NT2/D1 (cell line): ENCODE measurements around the gene LAMC3.

Experiments
- DNase-seq: peaks from one replicate; pipeline ENCODE4 v3.0.0-alpha.2; 2011; ENCODE audit warnings: low read depth, low spot score
- H3K27me3 ChIP-seq: 2 replicates; pipeline ENCODE4 v1.6.0; 2011; ENCODE audit warnings: mild to moderate bottlenecking; ENCODE audit not compliant: insufficient read length, insufficient read depth
- H3K36me3 ChIP-seq: 2 replicates; pipeline ENCODE4 v1.6.1; 2011; ENCODE audit warnings: mild to moderate bottlenecking, low read length, mixed read lengths; ENCODE audit not compliant: insufficient read depth, insufficient read length
- H3K4me1 ChIP-seq: 2 replicates; pipeline ENCODE4 v1.5.1; 2011; ENCODE audit not compliant: insufficient read depth, insufficient read length
- H3K4me3 ChIP-seq: 2 replicates; pipeline ENCODE4 v1.5.1; 2011; ENCODE audit warnings: low read depth; ENCODE audit not compliant: insufficient read length
- H3K9ac ChIP-seq: 2 replicates; pipeline ENCODE4 v1.6.0; 2011; ENCODE audit warnings: low read depth; ENCODE audit not compliant: insufficient read length
- H3K9me3 ChIP-seq: 2 replicates; pipeline ENCODE4 v1.5.1; 2011; ENCODE audit warnings: mild to moderate bottlenecking, low read length; ENCODE audit not compliant: insufficient read depth
- SUZ12 ChIP-seq: IDR thresholded peaks from 2 replicates; pipeline ENCODE4 v1.6.1; 2011; ENCODE audit not compliant: insufficient read length, insufficient read depth; ENCODE audit errors: extremely low read depth
- YY1 ChIP-seq: IDR thresholded peaks from 2 replicates; pipeline ENCODE4 v1.6.1; 2011; ENCODE audit not compliant: insufficient read length, insufficient read depth
- ZNF274 ChIP-seq: IDR thresholded peaks from 2 replicates; pipeline ENCODE4 v1.6.1; 2011; ENCODE audit warnings: mild to moderate bottlenecking, low read depth, low read length

LAMC3 gene

GRCh38 chr9:130989891-130990290 lies 19.1 kb upstream of the LAMC3 start:
- peaks cover 4% of the 10 kb centered on the region for H3K27me3 ChIP-seq
- no peak for TF ChIP-seq ZNF274
- no peak for TF ChIP-seq YY1
- no peak for TF ChIP-seq SUZ12
- no peak for DNase-seq
- no peak overlapping the region for H3K4me3 ChIP-seq
- H3K9me3 ChIP-seq: no peaks in the 10 kb centered on the region
- peaks cover 20% of the 10 kb centered on the region for H3K4me1 ChIP-seq
- no peaks in the 10 kb centered on the region for H3K36me3 ChIP-seq
- no peak overlapping the region for H3K9ac ChIP-seq

- Histone ChIP-seq H3K9ac (peak overlapping the region; percentile 47), H3K4me3 (no peak overlapping the region), H3K36me3 (no peaks in the 10 kb centered on the region), H3K4me1 (peaks cover 25% of the 10 kb centered on the region), H3K9me3 (no peaks in the 10 kb centered on the region), H3K27me3 (peaks cover 4% of the 10 kb centered on the region)
- TF ChIP-seq ZNF274 (no peak), YY1 (no peak), SUZ12 (no peak)
- DNase-seq: no peak
These were observed 18.5 kb upstream of the LAMC3 start for GRCh38 chr9:130990306-130990977.

- H3K4me1 ChIP-seq: peaks cover 30% of the 10 kb centered on the region
- H3K4me3 ChIP-seq: no peak overlapping the region
- TF ChIP-seq SUZ12: no peak
- no peak for TF ChIP-seq ZNF274
- no peak for TF ChIP-seq YY1
These were observed 17.8 kb upstream of the LAMC3 start for GRCh38 chr9:130990978-130991777.

GRCh38 chr9:130991778-130992681 lies 16.9 kb upstream of the LAMC3 start:
- Histone ChIP-seq H3K27me3 (peaks cover 4% of the 10 kb centered on the region), H3K4me3 (no peak overlapping the region), H3K36me3 (no peaks in the 10 kb centered on the region), H3K9me3 (no peaks in the 10 kb centered on the region), H3K9ac (no peak overlapping the region), H3K4me1 (peaks cover 32% of the 10 kb centered on the region)
- no peak for DNase-seq
- TF ChIP-seq SUZ12 (no peak), YY1 (no peak), ZNF274 (no peak)

More at GRCh38 chr9:130990978-130991777, 17.8 kb upstream of the LAMC3 start:
- H3K9ac ChIP-seq: peak overlapping the region; percentile 47
- H3K36me3 ChIP-seq: no peaks in the 10 kb centered on the region
- no peaks in the 10 kb centered on the region for H3K9me3 ChIP-seq
- DNase-seq: no peak
- peaks cover 4% of the 10 kb centered on the region for H3K27me3 ChIP-seq

GRCh38 chr9:130992682-130993032 lies 16.3 kb upstream of the LAMC3 start:
- Histone ChIP-seq H3K27me3 (peaks cover 4% of the 10 kb centered on the region), H3K4me3 (no peak overlapping the region), H3K36me3 (no peaks in the 10 kb centered on the region), H3K4me1 (peaks cover 32% of the 10 kb centered on the region), H3K9ac (no peak overlapping the region), H3K9me3 (no peaks in the 10 kb centered on the region)
- TF ChIP-seq YY1 (no peak), ZNF274 (no peak), SUZ12 (no peak)
- DNase-seq: no peak

GRCh38 chr9:130993303-130994030 lies 15.5 kb upstream of the LAMC3 start:
- H3K27me3 ChIP-seq: peaks cover 5% of the 10 kb centered on the region
- H3K36me3 ChIP-seq: no peaks in the 10 kb centered on the region
- H3K9ac ChIP-seq: peak overlapping the region; percentile 18
- no peaks in the 10 kb centered on the region for H3K9me3 ChIP-seq
- TF ChIP-seq ZNF274: no peak
- TF ChIP-seq YY1: no peak
- no peak for TF ChIP-seq SUZ12
- H3K4me3 ChIP-seq: no peak overlapping the region
- H3K4me1 ChIP-seq: peaks cover 34% of the 10 kb centered on the region
- DNase-seq: no peak
